ENCODE results near the gene MB21D2. TPM values are rescaled to one million over a fixed set of nuclear protein-coding genes. Genes with fewer than 3 reads are reported as not detected.

MB21D2 gene
- total RNA-seq, 1 experiment from 2014 or later, result 26.0 TPM

DNA sequence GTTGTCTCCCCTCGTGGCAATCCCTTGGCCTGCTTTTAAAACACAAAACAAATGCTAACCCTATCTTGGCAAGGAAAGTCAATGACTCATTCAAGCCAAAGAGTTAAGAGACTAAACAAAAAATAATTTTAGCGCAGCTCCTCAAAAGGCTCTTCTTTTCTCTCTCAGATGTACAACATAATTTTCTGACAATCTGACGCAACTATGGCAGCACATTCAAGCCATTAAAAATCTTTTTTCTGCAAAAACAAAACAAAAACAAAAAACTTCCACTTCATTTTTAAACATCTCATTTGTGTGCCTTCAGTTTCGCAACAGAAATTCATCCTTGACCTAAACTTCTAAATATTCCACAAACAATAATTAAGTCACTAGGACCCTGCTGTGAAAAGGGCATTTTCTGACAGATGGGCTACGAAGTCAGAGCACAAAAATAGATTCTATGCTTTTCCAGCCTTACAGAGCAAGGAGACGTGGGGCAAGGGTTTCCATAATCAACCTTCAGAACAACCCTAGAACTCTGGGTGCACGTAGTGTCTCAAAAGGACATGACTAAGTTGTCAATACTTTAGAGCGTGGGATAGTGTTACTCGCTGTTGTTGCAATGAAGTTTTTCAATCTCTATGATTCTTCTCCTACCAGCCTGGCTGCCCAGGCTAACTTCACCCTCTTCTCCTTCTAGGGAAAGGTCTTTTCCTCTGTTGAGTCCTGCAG, 84.3 kb downstream of the MB21D2 start:
- Histone ChIP-seq H3K9me3 (ENCODE audit: low read length) (no peaks in the 10 kb centered on the region), H3F3A (ENCODE audit: low read length, unreplicated experiment) (no peaks in the 10 kb centered on the region), H4K20me1 (ENCODE audit: low read length) (peaks cover 8% of the 10 kb centered on the region; the same call in 1 of the 2 replicates), H3K9me2 (replicated peaks; ENCODE audit: low read length) (no peaks in the 10 kb centered on the region), H3K9ac (ENCODE audit: low read length) (no peak overlapping the region), H3K27me3 (ENCODE audit: low read length) (no peaks in the 10 kb centered on the region), H3K4me3 (ENCODE audit: low read length) (no peak overlapping the region), H3K4me2 (ENCODE audit: low read length) (no peak overlapping the region), H3K27ac (ENCODE audit: low read length) (no peak overlapping the region), H3K4me1 (ENCODE audit: insufficient read depth, low read length) (peaks cover 35% of the 10 kb centered on the region), H3K79me2 (ENCODE audit: low read length) (peaks cover 90% of the 10 kb centered on the region), H2AFZ (ENCODE audit: low read length) (no peak overlapping the region), H3K36me3 (ENCODE audit: low read depth, low read length) (0 out of 2 replicates have a peak, but pooled peaks cover 2% of the 10 kb centered on the region)
- BruUV-seq (replicated peaks), result no TSS peak
- CTCF ChIA-PET, result no interaction called here
- DNase-seq (peak; percentile 55), ATAC-seq (peak; percentile 59; the same call in 1 of the 2 replicates)
- intact Hi-C loops (cut with micrococcal nuclease), result no loop called here
- POLR2A ChIA-PET (ENCODE audit: unreplicated experiment), result no interaction called here
- TF ChIP-seq EZH2 (IDR thresholded peaks at IDR 0.05; ENCODE audit: low read length, unreplicated experiment) (no peak), EZH2phosphoT487 (IDR thresholded peaks at IDR 0.05; ENCODE audit: borderline replicate concordance, low read length) (no peak)
- TF ChIP-seq, protein P1, sequence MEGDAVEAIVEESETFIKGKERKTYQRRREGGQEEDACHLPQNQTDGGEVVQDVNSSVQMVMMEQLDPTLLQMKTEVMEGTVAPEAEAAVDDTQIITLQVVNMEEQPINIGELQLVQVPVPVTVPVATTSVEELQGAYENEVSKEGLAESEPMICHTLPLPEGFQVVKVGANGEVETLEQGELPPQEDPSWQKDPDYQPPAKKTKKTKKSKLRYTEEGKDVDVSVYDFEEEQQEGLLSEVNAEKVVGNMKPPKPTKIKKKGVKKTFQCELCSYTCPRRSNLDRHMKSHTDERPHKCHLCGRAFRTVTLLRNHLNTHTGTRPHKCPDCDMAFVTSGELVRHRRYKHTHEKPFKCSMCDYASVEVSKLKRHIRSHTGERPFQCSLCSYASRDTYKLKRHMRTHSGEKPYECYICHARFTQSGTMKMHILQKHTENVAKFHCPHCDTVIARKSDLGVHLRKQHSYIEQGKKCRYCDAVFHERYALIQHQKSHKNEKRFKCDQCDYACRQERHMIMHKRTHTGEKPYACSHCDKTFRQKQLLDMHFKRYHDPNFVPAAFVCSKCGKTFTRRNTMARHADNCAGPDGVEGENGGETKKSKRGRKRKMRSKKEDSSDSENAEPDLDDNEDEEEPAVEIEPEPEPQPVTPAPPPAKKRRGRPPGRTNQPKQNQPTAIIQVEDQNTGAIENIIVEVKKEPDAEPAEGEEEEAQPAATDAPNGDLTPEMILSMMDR (conservative IDR thresholded peaks at IDR 0.05; ENCODE audit: low read depth, low read length), result no peak

GRCh38 chr3:192831801-192832347, 85.8 kb downstream of the MB21D2 start:
- intact Hi-C loops (cut with micrococcal nuclease), result no loop called here
- Histone ChIP-seq H3K9me3 (ENCODE audit: low read length) (no peaks in the 10 kb centered on the region), H3K9ac (ENCODE audit: low read length) (no peak overlapping the region), H3F3A (ENCODE audit: low read length, unreplicated experiment) (no peaks in the 10 kb centered on the region), H3K9me2 (replicated peaks; ENCODE audit: low read length) (no peaks in the 10 kb centered on the region), H2AFZ (ENCODE audit: low read length) (no peak overlapping the region), H3K27ac (ENCODE audit: low read length) (peak overlapping the region; percentile 48), H3K4me2 (ENCODE audit: low read length) (no peak overlapping the region), H4K20me1 (ENCODE audit: low read length) (peaks cover 8% of the 10 kb centered on the region; the same call in 1 of the 2 replicates), H3K36me3 (ENCODE audit: low read depth, low read length) (0 out of 2 replicates have a peak, but pooled peaks cover 2% of the 10 kb centered on the region), H3K79me2 (ENCODE audit: low read length) (peaks cover 87% of the 10 kb centered on the region), H3K27me3 (ENCODE audit: low read length) (no peaks in the 10 kb centered on the region), H3K4me1 (ENCODE audit: insufficient read depth, low read length) (peaks cover 44% of the 10 kb centered on the region), H3K4me3 (ENCODE audit: low read length) (no peak overlapping the region)
- ChIA-PET POLR2A (ENCODE audit: unreplicated experiment) (no interaction called here), CTCF (no interaction called here)
- ATAC-seq, result peak; percentile 25
- no TSS peak for BruUV-seq (replicated peaks)
- DNase-seq, result peak; percentile 32
- TF ChIP-seq, protein P1 (conservative IDR thresholded peaks at IDR 0.05; ENCODE audit: low read depth, low read length), result no peak
- TF ChIP-seq EZH2 (IDR thresholded peaks at IDR 0.05; ENCODE audit: low read length, unreplicated experiment) (no peak), EZH2phosphoT487 (IDR thresholded peaks at IDR 0.05; ENCODE audit: borderline replicate concordance, low read length) (no peak)
